ENCODE results near the gene KCNT1.

- TF ChIP-seq CTCF (IDR thresholded peaks at IDR 0.05) (no peak), POLR2A (IDR thresholded peaks at IDR 0.05) (no peak)
These were observed 41.0 kb downstream of the KCNT1 start for GRCh38 chr9:135743021-135743420.

All from thyroid gland (tissue), 4 donors.